GM13977 (cell line): ENCODE measurements around the gene ZBTB7C.

ENCODE experiments used
- DNase-seq: peaks from one replicate; pipeline ENCODE4 v3.0.0; 2012; ENCODE audit warnings: low spot score
- in situ Hi-C: fragments of 300-500 bp; cut with MboI; formaldehyde crosslinking; loops from one replicate; pipeline ENCODE4 v1.12.0; 2022; ENCODE audit warnings: low sequenced_read_pairs, low pct_unique_long_range_greater_than_20kb, mixed read lengths, inconsistent platforms; ENCODE audit not compliant: unreplicated experiment
- TF ChIP-seq, protein P1 (sequence below): IDR thresholded peaks from 2 replicates; pipeline ENCODE4 v1.5.1; 2012; ENCODE audit warnings: mild to moderate bottlenecking, control low read depth; ENCODE audit not compliant: insufficient read depth; ENCODE audit errors: extremely low read depth, missing control alignments

Gene ZBTB7C

DNA sequence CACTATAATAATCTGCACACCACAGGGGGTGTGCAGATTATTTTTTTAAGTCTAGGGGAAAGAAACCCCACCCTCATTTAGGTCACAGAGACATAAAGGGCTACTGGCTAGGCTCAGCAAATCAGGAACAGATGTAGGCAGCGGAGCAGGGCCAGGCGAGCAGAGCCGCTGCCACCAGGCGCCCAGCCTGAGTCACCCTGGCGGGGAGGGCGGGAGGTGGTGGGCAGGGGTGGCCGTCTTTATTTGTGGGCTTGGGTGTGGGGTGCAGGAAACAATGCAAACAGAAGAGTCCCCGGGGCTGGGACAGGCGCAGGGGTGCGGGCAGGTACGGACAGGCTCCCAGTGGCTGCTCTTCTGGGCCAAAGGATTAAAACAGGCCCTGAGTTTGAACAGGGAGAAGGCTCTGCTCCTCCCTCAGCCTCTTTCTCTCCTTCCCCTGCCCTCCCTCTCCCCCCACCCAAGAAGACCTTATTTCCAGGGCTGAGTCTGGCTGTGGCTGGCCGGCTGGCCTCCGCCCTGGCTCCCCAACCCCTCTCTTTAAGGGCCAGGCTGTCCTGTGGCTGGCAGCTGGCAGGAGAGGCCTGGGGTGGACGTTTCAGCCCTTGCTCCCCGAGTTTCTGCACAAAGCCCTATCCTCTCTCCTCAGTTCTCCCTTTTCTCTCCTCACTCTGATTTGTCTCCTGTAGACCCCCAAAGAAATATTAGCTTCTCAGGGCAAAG is 335.8 kb downstream of the ZBTB7C start:
- TF ChIP-seq, protein P1, sequence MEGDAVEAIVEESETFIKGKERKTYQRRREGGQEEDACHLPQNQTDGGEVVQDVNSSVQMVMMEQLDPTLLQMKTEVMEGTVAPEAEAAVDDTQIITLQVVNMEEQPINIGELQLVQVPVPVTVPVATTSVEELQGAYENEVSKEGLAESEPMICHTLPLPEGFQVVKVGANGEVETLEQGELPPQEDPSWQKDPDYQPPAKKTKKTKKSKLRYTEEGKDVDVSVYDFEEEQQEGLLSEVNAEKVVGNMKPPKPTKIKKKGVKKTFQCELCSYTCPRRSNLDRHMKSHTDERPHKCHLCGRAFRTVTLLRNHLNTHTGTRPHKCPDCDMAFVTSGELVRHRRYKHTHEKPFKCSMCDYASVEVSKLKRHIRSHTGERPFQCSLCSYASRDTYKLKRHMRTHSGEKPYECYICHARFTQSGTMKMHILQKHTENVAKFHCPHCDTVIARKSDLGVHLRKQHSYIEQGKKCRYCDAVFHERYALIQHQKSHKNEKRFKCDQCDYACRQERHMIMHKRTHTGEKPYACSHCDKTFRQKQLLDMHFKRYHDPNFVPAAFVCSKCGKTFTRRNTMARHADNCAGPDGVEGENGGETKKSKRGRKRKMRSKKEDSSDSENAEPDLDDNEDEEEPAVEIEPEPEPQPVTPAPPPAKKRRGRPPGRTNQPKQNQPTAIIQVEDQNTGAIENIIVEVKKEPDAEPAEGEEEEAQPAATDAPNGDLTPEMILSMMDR, result no peak
- in situ Hi-C loops, result no loop called here
- DNase-seq, result no peak

DNA sequence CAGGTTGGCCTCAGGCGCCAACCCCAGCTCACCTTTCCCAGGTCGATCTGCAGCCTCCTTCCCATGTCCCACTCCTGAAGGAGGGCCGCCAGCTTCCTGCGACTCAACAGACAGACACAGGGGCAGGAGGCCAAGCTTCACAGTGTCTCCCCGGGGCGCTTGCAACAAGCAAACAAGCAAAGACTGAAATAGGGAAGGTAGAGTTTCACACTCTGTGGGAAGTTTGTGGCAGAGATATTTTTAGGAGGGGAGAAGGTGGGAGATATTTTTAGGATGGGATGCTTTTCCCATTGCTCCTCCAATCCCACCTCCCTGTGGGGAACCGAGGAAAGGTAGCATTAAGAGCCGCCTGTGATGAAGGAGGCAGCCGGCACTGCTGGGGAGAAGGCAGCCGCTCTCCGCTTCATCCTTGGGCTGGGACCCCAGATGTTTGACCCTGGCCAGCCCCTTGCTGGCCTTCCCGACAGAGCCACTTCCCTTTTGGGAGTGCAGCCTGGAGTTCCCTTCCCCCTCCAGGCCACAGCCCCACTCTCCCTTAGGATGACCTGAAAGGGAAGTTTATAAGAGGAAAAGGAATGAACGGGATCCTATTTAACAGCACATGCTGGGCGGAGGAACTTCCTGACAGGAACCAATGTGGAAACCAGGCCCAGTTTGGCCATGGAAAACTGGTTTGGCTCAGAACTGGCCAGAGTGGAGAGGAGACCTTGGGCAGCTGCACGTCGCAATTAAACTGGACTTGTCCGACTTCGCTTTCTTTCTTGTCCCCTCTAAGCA is 336.6 kb downstream of the ZBTB7C start:
- TF ChIP-seq, protein P1, result no peak
- DNase-seq, result no peak
- in situ Hi-C loops, result no loop called here

DNA sequence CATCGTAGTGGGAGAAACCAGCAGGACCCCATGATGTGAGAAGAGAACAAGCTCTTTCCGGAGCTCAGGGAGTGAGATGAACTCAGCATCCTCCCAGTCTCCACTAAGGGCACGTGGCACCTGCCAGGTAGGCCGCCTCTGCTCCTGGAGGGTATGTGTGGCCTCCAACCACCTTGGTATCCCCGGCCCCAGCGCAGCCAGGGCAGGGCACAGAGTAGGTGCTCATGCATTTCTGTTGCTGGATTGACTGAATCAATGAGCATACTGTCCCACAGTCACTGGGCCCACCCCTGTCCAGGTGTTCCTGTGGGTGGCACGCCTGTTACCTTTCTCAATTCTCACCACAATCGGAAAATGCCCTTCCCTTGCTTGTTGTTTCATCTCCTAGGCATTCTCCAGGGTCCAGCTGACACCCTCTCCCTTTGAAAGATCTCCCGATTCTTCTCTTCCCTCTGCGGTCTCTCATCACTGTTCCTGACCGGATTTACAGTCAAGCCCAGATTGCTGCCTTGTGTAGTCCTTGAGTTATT is 340.2 kb downstream of the ZBTB7C start:
- TF ChIP-seq, protein P1, result no peak
- in situ Hi-C loops, result no loop called here

DNA sequence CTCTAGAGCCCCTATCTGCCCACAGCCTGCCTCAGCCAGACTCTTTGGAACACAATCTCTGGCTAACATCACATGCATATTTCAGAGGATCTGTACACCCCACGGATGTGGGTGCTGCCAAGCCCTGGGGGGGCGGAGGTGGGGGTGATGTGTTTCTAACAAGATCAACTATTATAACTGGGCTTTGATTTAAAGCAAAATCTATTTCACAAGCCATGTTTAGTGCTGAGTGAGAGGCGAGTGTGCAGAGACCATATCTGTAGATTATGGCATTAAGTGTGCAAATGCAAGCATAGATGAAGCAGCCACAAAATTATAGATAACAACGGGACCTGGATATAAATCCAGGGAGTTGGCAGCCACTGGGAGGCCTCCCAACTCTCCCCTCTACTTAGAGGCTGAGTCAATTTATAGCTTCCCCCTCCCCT is 342.9 kb downstream of the ZBTB7C start:
- in situ Hi-C loops, result no loop called here
- TF ChIP-seq, protein P1, result no peak

More for the DNA sequence above, 340.2 kb downstream of the ZBTB7C start:
- no peak for DNase-seq

DNA sequence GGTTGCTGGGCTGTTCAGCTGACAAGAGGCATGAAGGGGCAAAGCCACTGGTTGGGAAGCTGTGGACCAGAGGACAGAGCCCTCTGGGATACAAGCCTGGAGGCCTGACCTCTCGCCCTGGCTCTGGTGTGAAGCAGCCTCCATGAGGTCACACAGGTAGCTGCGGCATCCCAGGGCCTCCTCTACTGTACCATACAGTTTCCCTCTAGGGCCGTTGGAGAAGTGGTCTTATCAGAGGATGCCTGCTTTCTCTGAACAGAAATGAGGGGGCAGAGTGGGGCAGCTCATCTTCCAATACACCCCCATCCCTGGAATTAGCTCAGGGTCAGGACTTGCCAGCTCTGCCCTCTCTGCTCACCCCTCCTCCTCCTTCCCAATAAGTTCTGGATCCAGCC is 343.6 kb downstream of the ZBTB7C start:
- TF ChIP-seq, protein P1, result no peak
- DNase-seq, result no peak
- in situ Hi-C loops, result no loop called here

More for the DNA sequence above, 342.9 kb downstream of the ZBTB7C start:
- DNase-seq, result no peak

DNA sequence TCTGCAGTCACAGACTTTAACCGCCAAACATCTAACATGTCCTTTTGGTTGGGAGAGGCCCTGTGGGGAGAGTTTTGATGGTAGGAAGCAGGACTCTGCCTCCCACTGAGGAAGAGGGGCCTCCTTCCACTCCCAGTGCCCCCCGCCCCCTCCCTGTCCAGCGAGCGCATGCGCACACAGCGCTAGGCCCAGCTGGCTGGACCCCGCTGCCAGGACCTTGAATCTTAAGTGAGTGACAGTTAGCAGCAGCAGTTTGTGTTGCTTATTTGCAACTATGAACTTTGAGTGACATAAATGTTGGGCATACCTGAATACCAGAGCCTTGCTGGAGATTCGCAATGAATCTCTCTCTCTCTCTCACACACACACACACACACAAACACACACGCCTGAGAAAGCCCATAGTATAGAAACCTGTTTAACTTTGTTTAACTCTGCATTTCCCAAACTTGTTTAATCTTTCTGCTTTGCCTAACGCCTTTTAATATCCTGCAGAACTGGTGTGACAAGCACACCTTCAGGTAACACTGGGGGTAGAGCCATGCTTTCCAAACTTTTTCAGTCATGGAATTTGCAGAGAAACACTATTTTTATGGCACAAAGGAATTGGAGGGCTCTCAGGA is 344.1 kb downstream of the ZBTB7C start:
- in situ Hi-C loops, result no loop called here
- TF ChIP-seq, protein P1, result no peak
- no peak for DNase-seq
